ENCODE data around the gene SUN2. TPM values are rescaled to one million over a fixed set of nuclear protein-coding genes. Genes with fewer than 3 reads are reported as not detected.

SUN2 gene
- total and polyA plus RNA-seq, 9 of the 15 experiments (the other 6 are each of a cell fraction or from before 2014, with no cell fraction given), result 0.11 to 42.6 (median 16.7) TPM

GRCh38 chr22:38700789-38701628, 54.8 kb downstream of the SUN2 start, which contains the start of gene JOSD1 (continued):
- peak; percentile 37; the same call in 1 of the 2 replicates for TF ChIP-seq FOXP1 (CRISPR knock-in tag; IDR thresholded peaks at IDR 0.05)
- TF ChIP-seq, protein P1, sequence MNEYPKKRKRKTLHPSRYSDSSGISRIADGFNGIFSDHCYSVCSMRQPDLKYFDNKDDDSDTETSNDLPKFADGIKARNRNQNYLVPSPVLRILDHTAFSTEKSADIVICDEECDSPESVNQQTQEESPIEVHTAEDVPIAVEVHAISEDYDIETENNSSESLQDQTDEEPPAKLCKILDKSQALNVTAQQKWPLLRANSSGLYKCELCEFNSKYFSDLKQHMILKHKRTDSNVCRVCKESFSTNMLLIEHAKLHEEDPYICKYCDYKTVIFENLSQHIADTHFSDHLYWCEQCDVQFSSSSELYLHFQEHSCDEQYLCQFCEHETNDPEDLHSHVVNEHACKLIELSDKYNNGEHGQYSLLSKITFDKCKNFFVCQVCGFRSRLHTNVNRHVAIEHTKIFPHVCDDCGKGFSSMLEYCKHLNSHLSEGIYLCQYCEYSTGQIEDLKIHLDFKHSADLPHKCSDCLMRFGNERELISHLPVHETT (CRISPR knock-in tag; conservative IDR thresholded peaks at IDR 0.05 in 1 of 2, IDR thresholded peaks at IDR 0.05 in 1 of 2), result peak in 1 of 2 experiments; percentile 68; a peak in 1 of 4 replicates
- TF ChIP-seq SIN3B (IDR thresholded peaks at IDR 0.05; ENCODE audit: low read depth), result no peak
- TF ChIP-seq KHSRP (IDR thresholded peaks at IDR 0.05), result peak; percentile 90
- TF ChIP-seq ATF1 (CRISPR knock-in tag; IDR thresholded peaks at IDR 0.05), result peak; percentile 92
- TF ChIP-seq ATF1 (tag; IDR thresholded peaks at IDR 0.05), result peak; percentile 99
- TF ChIP-seq NRF1 (conservative IDR thresholded peaks at IDR 0.05 in 1 of 2, IDR thresholded peaks at IDR 0.05 in 1 of 2), result peak; percentile 84 to 87
- peak; percentile 24; the same call in 1 of the 2 replicates for TF ChIP-seq ZNF431 (CRISPR knock-in tag; IDR thresholded peaks at IDR 0.05)
- TF ChIP-seq SIN3A (IDR thresholded peaks at IDR 0.05; ENCODE audit: borderline replicate concordance in 2 of 2, control insufficient read depth in 1 of 2, low read depth in 2 of 2, low read length in 2 of 2), result peak in 1 of 2 experiments; percentile 36; a peak in 1 of 4 replicates
- peak; percentile 9; the same call in 1 of the 2 replicates for TF ChIP-seq ARID1B (IDR thresholded peaks at IDR 0.05)
- 0 out of 2 replicates have a peak, but pooled peaks have one; percentile 64 for TF ChIP-seq ZNF175 (CRISPR knock-in tag; IDR thresholded peaks at IDR 0.05; ENCODE audit: low read depth)
- TF ChIP-seq SMARCA4 (IDR thresholded peaks at IDR 0.05), result 0 out of 2 replicates have a peak, but pooled peaks have one; percentile 34
- TF ChIP-seq ZNF586 (CRISPR knock-in tag; conservative IDR thresholded peaks at IDR 0.05), result no peak
- no peak for TF ChIP-seq STAT5A (IDR thresholded peaks at IDR 0.05; ENCODE audit: borderline replicate concordance, low read length)
- TF ChIP-seq GATAD2B (IDR thresholded peaks at IDR 0.05; ENCODE audit: borderline replicate concordance), result peak; percentile 85; the same call in 1 of the 2 replicates
- peak; percentile 62; the same call in 1 of the 2 replicates for TF ChIP-seq TFAP4 (CRISPR knock-in tag; IDR thresholded peaks at IDR 0.05; ENCODE audit: borderline replicate concordance)
- TF ChIP-seq KDM5B (IDR thresholded peaks at IDR 0.05; ENCODE audit: insufficient replicate concordance, low read depth, low read length), result peak; percentile 64
- peak; percentile 28 for TF ChIP-seq RBBP5 (IDR thresholded peaks at IDR 0.05; ENCODE audit: borderline replicate concordance, insufficient read depth, low read length, poor library complexity, severe bottlenecking)
- TF ChIP-seq, protein P2, sequence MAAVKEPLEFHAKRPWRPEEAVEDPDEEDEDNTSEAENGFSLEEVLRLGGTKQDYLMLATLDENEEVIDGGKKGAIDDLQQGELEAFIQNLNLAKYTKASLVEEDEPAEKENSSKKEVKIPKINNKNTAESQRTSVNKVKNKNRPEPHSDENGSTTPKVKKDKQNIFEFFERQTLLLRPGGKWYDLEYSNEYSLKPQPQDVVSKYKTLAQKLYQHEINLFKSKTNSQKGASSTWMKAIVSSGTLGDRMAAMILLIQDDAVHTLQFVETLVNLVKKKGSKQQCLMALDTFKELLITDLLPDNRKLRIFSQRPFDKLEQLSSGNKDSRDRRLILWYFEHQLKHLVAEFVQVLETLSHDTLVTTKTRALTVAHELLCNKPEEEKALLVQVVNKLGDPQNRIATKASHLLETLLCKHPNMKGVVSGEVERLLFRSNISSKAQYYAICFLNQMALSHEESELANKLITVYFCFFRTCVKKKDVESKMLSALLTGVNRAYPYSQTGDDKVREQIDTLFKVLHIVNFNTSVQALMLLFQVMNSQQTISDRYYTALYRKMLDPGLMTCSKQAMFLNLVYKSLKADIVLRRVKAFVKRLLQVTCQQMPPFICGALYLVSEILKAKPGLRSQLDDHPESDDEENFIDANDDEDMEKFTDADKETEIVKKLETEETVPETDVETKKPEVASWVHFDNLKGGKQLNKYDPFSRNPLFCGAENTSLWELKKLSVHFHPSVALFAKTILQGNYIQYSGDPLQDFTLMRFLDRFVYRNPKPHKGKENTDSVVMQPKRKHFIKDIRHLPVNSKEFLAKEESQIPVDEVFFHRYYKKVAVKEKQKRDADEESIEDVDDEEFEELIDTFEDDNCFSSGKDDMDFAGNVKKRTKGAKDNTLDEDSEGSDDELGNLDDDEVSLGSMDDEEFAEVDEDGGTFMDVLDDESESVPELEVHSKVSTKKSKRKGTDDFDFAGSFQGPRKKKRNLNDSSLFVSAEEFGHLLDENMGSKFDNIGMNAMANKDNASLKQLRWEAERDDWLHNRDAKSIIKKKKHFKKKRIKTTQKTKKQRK (IDR thresholded peaks at IDR 0.05; ENCODE audit: borderline replicate concordance, low read depth, low read length), result no peak
- TF ChIP-seq HDAC1 (IDR thresholded peaks at IDR 0.05), result 0 out of 4 replicates have a peak, but pooled peaks of 1 of the 2 experiments have one; percentile 29
- no peak for TF ChIP-seq HIVEP1 (CRISPR knock-in tag; IDR thresholded peaks at IDR 0.05)
